CD14-positive monocyte (primary cell): Measurements from ENCODE around the gene KCNQ1OT1. TPM values are rescaled to one million over a fixed set of nuclear protein-coding genes. Genes with fewer than 3 reads are reported as not detected.

ENCODE experiments used
- DNase-seq, 3 donors: peaks; one replicate each; pipeline ENCODE4 v3.0.0-alpha.2; 2011 to 2022
- H2AFZ ChIP-seq: 2 replicates; pipeline ENCODE4 v1.6.0; 2012; ENCODE audit warnings: mild to moderate bottlenecking, low read depth, low read length, inconsistent platforms; ENCODE audit not compliant: insufficient read depth, poor library complexity, severe bottlenecking
- H3K27ac ChIP-seq, 2 donors: 1 replicate in 1 of 2; 2 replicates in 1 of 2; pipeline ENCODE4 v1.5.1; 2012 to 2013; ENCODE audit warnings: low read length in 2 of 2, control low read depth in 1 of 2, inconsistent platforms in 1 of 2, low read depth in 1 of 2, mild to moderate bottlenecking in 1 of 2
- H3K27me3 ChIP-seq, 2 donors: one replicate each; pipeline versions ENCODE4 v1.6.0 to v1.6.1; 2011 to 2013; ENCODE audit warnings: low read length in 2 of 2; ENCODE audit not compliant: control insufficient read depth in 2 of 2, insufficient read depth in 2 of 2
- H3K36me3 ChIP-seq, 2 donors: replicated peaks in 1 of 2; 1 replicate in 1 of 2; 2 replicates in 1 of 2; pipeline versions ENCODE4 v1.5.1 to v1.6.1; 2012 to 2013; ENCODE audit warnings: low read length in 2 of 2, control low read depth in 1 of 2, inconsistent platforms in 1 of 2, mild to moderate bottlenecking in 1 of 2; ENCODE audit not compliant: insufficient read depth in 2 of 2, control insufficient read depth in 1 of 2
- H3K4me1 ChIP-seq, 2 donors: 1 replicate in 1 of 2; 2 replicates in 1 of 2; pipeline versions ENCODE4 v1.5.1 to v1.6.1; 2012 to 2013; ENCODE audit warnings: low read length in 2 of 2, control low read depth in 1 of 2, inconsistent platforms in 1 of 2, mild to moderate bottlenecking in 1 of 2, moderate library complexity in 1 of 2; ENCODE audit not compliant: insufficient read depth in 2 of 2, control insufficient read depth in 1 of 2
- H3K4me2 ChIP-seq: replicated peaks from 2 replicates; pipeline ENCODE3; 2012; ENCODE audit warnings: low read length, moderate library complexity, mild to moderate bottlenecking; ENCODE audit not compliant: poor library complexity, severe bottlenecking; ENCODE audit errors: extremely low read depth
- H3K4me3 ChIP-seq, 3 experiments: fragments of 200-600 bp in 1 of 3; sonication (generic) in 1 of 3; replicated peaks in 1 of 3; 1 replicate in 2 of 3; 2 replicates in 1 of 3; pipeline ENCODE4 v1.5.1; 2011 to 2013; ENCODE audit warnings: low read length in 3 of 3, mild to moderate bottlenecking in 3 of 3, control low read depth in 2 of 3, low read depth in 2 of 3, inconsistent platforms in 1 of 3, moderate library complexity in 1 of 3
- H3K79me2 ChIP-seq: 2 replicates; pipeline ENCODE4 v1.6.0; 2012; ENCODE audit warnings: mild to moderate bottlenecking, control low read depth, inconsistent platforms, low read length, moderate library complexity; ENCODE audit not compliant: insufficient read depth
- H3K9ac ChIP-seq: 2 replicates; pipeline ENCODE4 v1.6.0; 2017; ENCODE audit warnings: low read length, mild to moderate bottlenecking; ENCODE audit not compliant: insufficient read depth, poor library complexity, severe bottlenecking
- H3K9me3 ChIP-seq, 2 donors: replicated peaks in 1 of 2; 1 replicate in 1 of 2; 2 replicates in 1 of 2; pipeline versions ENCODE4 v1.5.1 to v1.6.1; 2012 to 2013; ENCODE audit warnings: low read length in 2 of 2, control low read depth in 1 of 2; ENCODE audit not compliant: control insufficient read depth in 1 of 2, insufficient read depth in 1 of 2
- H4K20me1 ChIP-seq: 2 replicates; pipeline ENCODE4 v1.6.0; 2012; ENCODE audit warnings: mild to moderate bottlenecking, low read length, control low read depth, moderate library complexity; ENCODE audit not compliant: insufficient read depth
- H3K27ac Mint-ChIP-seq, 7 donors: one replicate each; pipeline ENCODE4 v1.8.0; 2020; ENCODE audit warnings: mild to moderate bottlenecking in 7 of 7, mixed read lengths in 7 of 7, moderate library complexity in 6 of 7, inconsistent platforms in 2 of 7
- H3K27me3 Mint-ChIP-seq, 3 donors: one replicate each; pipeline ENCODE4 v1.8.0; 2021 to 2022; ENCODE audit warnings: low read depth in 3 of 3, mild to moderate bottlenecking in 3 of 3, mixed read lengths in 3 of 3, moderate library complexity in 3 of 3, inconsistent platforms in 1 of 3
- H3K36me3 Mint-ChIP-seq, 2 donors: one replicate each; pipeline ENCODE4 v1.8.0; 2020; ENCODE audit warnings: mixed read lengths in 2 of 2, inconsistent platforms in 1 of 2, mild to moderate bottlenecking in 1 of 2
- H3K4me1 Mint-ChIP-seq: one replicate; pipeline ENCODE4 v1.8.0; 2020; ENCODE audit warnings: mild to moderate bottlenecking, mixed read lengths
- H3K4me3 Mint-ChIP-seq, 2 donors: one replicate each; pipeline ENCODE4 v1.8.0; 2020; ENCODE audit warnings: mild to moderate bottlenecking in 2 of 2, mixed read lengths in 2 of 2, moderate library complexity in 1 of 2
- H3K9me3 Mint-ChIP-seq, 7 donors: one replicate each; pipeline ENCODE4 v1.8.0; 2020 to 2022; ENCODE audit warnings: mixed read lengths in 7 of 7, mild to moderate bottlenecking in 6 of 7, moderate library complexity in 6 of 7, inconsistent platforms in 2 of 7
- WGBS: methylation state at CpG from one replicate; pipeline ENCODE4 v1.1.5; 2013; ENCODE audit warnings: missing lambda C conversion rate; ENCODE audit not compliant: insufficient coverage; 5-methylcytosine and 5-hydroxymethylcytosine counted together
- intact Hi-C, 2 donors: fragments of 100-400 bp; cut with micrococcal nuclease; formaldehyde crosslinking; loops; one replicate each; pipeline versions ENCODE4 v1.15.0 to v1.15.1; 2023
- polyA plus RNA-seq, 3 donors: library from polyadenylated mRNA; depleted of rRNA in 1 of 3; unstranded in 2 of 3; stranded (reverse) in 1 of 3; fragments of 300-500 nt in 2 of 3; fragments of >200 nt in 1 of 3; fragmentation: Illumina TruSeq in 2 of 3; gene quantifications; 1 replicate in 2 of 3; 2 replicates in 1 of 3; pipeline ENCODE4 v1.2.3, GENCODE V29; 2012 to 2021
- TF ChIP-seq, protein P1 (sequence below): fragments of 200-600 bp; IDR thresholded peaks from one replicate; pipeline ENCODE4 v1.8.0; 2022; ENCODE audit warnings: antibody characterized with exemption, mild to moderate bottlenecking

The KCNQ1OT1 gene
- polyA plus RNA-seq, 3 donors: 0.01 to 0.04 (median 0.03) TPM

DNA sequence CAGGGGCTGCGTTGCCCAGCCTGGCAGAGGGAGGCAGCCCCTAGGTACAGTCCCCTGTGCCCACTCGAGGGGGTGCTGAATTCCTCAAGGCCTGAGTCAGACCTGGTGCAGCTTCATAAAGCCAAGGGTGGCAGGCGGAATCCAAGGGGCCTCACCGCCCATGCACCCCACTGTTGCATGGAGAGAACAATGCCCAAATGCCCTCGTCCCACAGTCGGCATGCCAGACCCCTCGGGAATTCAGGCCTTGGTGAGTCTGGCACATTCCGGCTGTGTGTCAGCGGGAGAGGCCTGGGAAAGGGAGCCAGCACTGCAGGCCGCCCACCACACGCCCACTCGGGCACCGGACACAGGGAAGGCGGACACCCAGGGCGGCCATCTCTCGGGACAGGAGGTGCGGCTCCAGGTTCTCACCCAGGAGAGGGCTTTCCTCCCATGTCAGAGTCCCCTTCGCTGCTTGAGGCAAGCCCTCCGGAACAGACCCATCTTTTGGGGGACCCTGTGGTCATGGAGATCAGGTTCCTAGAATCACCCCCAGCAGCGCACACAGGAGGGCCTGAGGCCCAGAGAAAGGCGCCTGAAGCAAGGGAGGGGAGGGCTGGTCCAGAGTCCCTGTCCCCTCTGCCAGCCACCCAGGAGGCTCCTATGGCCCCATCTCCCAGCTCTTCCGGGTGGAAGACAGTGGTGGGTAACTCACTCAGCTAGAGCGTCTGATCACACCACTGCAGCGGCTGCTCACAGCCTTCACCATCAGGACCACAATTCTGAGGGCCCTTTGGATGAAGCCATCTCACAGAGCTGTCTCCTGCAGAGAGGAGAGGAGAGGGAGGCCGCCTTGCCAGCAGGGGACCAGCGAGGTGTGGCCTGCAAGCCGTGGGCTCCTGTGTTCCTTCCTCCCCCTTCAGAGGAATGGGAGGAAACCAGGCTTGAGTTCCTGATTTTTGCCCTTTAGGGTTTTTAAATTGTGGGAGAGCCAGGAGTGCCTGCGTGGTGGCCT is 31.6 kb upstream of the KCNQ1OT1 start:
- no peaks in the 10 kb centered on the region for H3K36me3 ChIP-seq
- Mint-ChIP-seq H3K4me3 (no peak overlapping the region), H3K27ac (no peak overlapping the region), H3K36me3 (peaks cover 0 to 6% of the 10 kb centered on the region in 2 donors), H3K9me3 (peaks cover 0 to 1% (median 0%) of the 10 kb centered on the region in 7 donors), H3K27me3 (peaks cover 3 to 6% (median 3%) of the 10 kb centered on the region in 3 donors), H3K4me1 (no peaks in the 10 kb centered on the region)
- no peaks in the 10 kb centered on the region for H3K4me1 ChIP-seq
- H3K4me2 ChIP-seq: no peak overlapping the region
- H3K9ac ChIP-seq: no peak overlapping the region
- TF ChIP-seq, protein P1, sequence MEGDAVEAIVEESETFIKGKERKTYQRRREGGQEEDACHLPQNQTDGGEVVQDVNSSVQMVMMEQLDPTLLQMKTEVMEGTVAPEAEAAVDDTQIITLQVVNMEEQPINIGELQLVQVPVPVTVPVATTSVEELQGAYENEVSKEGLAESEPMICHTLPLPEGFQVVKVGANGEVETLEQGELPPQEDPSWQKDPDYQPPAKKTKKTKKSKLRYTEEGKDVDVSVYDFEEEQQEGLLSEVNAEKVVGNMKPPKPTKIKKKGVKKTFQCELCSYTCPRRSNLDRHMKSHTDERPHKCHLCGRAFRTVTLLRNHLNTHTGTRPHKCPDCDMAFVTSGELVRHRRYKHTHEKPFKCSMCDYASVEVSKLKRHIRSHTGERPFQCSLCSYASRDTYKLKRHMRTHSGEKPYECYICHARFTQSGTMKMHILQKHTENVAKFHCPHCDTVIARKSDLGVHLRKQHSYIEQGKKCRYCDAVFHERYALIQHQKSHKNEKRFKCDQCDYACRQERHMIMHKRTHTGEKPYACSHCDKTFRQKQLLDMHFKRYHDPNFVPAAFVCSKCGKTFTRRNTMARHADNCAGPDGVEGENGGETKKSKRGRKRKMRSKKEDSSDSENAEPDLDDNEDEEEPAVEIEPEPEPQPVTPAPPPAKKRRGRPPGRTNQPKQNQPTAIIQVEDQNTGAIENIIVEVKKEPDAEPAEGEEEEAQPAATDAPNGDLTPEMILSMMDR: no peak
- no peaks in the 10 kb centered on the region for H3K27me3 ChIP-seq
- no peaks in the 10 kb centered on the region for H3K79me2 ChIP-seq
- H3K27ac ChIP-seq: no peak overlapping the region
- H4K20me1 ChIP-seq: peaks cover 90% of the 10 kb centered on the region
- no peak overlapping the region for H2AFZ ChIP-seq
- 91% methylated on average over 24 of the region's 28 CpGs for WGBS
- H3K4me3 ChIP-seq: no peak overlapping the region
- intact Hi-C loops: no loop called here
- no peak for DNase-seq
- no peaks in the 10 kb centered on the region for H3K9me3 ChIP-seq

DNA sequence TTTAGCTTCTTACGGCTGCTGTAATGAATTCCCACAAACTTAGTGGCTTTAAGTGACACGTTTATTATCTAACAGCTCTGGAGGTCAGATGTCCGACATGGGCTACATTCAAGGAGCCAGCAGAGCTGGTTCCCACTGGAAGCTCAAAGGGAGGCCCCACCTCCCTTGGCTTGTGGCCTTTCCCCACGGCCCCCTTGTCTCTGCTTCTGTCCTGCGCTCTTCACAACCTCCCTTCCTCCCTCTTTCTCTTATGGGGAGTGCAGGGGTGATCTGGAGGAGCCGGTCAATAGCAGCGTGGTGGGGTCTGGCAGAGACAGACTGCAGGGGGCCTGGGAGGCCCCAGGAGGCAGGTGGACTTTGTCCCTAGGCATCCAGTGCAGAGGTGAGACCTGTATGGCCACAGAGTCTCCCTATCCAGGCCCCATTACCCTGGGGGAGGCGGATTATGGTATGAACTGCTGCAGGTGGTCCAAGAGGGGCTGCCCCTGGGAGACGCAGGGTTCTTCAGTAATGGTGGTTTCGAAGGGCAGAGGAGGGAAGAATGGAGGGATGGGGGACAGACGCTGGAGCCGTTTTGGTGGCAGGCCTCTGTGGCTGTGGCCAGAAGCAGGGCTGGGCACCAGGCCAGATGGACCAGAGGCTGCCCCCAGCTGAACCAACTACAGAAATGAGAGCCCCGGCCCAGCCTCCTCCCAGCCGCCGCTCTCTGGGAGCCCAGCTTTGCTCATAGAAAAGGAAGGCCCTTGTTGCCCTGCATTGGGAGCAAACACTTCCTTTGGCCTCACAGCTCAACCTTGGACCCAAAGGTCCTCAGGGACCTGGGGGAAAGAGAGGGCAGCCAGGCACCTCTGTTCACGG is 30.7 kb upstream of the KCNQ1OT1 start:
- no peaks in the 10 kb centered on the region for H3K9me3 ChIP-seq
- H4K20me1 ChIP-seq: peaks cover 86% of the 10 kb centered on the region
- 98% methylated on average over 11 of the region's 16 CpGs for whole genome bisulfite sequencing
- no peak overlapping the region for H3K4me3 Mint-ChIP-seq
- peaks cover 3 to 6% (median 3%) of the 10 kb centered on the region in 3 donors for H3K27me3 Mint-ChIP-seq
- no peaks in the 10 kb centered on the region for H3K4me1 Mint-ChIP-seq
- no peak overlapping the region for H3K9ac ChIP-seq
- H3K36me3 Mint-ChIP-seq: peaks cover 0 to 6% of the 10 kb centered on the region in 2 donors
- H3K27ac ChIP-seq: no peak overlapping the region
- H3K4me3 ChIP-seq: no peak overlapping the region
- no peak overlapping the region for H3K27ac Mint-ChIP-seq
- intact Hi-C loops: no loop called here
- no peak overlapping the region for H3K4me2 ChIP-seq
- H3K27me3 ChIP-seq: no peaks in the 10 kb centered on the region
- H2AFZ ChIP-seq: no peak overlapping the region
- TF ChIP-seq, protein P1: no peak
- DNase-seq: no peak
- no peaks in the 10 kb centered on the region for H3K4me1 ChIP-seq
- no peaks in the 10 kb centered on the region for H3K36me3 ChIP-seq
- H3K79me2 ChIP-seq: no peaks in the 10 kb centered on the region
- peaks cover 0 to 1% (median 0%) of the 10 kb centered on the region in 7 donors for H3K9me3 Mint-ChIP-seq
